ENCODE data around the gene COL4A2. TPM values are rescaled to one million over a fixed set of nuclear protein-coding genes. Genes with fewer than 3 reads are reported as not detected.

The COL4A2 gene
- polyA plus RNA-seq (ENCODE audit: insufficient read length) = 443 TPM

DNA sequence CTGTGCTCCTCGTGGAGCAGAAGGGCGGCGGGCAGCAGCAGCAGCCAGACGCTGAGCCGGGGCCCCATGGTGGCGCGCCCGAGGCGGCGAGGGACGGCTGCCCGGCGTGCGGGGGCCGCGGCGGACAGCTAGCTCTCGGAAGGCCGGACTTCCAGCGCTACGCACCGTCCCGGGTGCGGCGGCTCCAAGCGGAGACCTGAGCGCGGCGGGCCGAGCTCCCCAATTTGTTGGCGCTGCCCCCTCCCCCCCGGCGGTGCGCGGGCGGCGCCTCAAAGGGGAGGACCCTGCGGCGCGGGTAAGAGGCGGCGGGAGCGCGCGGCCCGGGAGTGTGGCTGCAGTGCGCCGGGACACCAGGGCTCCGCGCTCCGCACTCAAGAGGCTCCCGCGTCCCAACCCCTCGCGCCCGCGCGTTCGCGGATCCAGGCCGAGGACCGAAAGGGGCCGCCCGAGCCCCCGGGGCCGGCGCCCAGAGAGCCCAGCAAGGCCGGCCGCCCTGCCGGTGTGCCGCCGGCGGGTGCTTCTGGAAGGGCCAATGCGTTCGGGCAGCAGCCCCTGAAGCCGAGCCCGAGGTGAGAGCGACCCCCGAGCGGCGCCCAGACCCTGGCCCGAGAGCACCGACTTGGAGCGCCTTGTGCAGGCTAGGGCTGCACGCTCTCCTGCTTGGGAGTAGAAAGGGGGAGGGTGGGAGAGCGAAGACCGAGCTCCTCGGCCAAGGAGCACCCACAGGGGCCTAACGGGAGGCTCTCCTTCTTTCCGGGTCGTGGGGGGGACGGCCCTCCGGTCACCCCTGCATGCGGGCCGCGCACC lies at the start of gene COL4A2, which contains the start of gene COL4A1:
Gene COL4A2 (plus strand): TSS at position 325 of the 807 bp plus-strand sequence. CDS start 620 bp downstream, outside the sequence.
Gene COL4A1 (minus strand): TSS at position 198 of the 807 bp plus-strand sequence. CDS start 130 bp downstream, at position 68.
- DNase-seq (ENCODE audit: low read depth) = no peak

DNA sequence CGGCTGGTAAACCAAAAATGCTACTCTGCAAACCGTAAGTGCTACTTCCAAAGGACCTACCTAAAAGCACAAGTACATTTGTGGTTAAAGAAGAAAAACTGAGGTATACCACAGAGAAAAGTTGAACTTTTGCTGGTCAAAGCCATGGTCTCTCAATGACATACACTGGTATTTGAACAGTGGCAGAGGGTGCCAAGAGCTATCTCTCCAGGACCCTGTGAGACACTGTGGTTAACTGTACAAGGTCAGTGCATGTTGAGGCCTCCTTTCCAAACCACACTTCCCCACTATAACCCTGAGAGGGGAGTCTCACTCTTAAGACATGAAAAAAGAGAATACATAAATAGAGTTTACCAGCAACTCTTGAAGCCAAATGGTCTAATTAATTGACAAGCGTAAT lies 49.7 kb upstream of the COL4A2 start:
- DNase-seq (ENCODE audit: low read depth) = no peak

DNA sequence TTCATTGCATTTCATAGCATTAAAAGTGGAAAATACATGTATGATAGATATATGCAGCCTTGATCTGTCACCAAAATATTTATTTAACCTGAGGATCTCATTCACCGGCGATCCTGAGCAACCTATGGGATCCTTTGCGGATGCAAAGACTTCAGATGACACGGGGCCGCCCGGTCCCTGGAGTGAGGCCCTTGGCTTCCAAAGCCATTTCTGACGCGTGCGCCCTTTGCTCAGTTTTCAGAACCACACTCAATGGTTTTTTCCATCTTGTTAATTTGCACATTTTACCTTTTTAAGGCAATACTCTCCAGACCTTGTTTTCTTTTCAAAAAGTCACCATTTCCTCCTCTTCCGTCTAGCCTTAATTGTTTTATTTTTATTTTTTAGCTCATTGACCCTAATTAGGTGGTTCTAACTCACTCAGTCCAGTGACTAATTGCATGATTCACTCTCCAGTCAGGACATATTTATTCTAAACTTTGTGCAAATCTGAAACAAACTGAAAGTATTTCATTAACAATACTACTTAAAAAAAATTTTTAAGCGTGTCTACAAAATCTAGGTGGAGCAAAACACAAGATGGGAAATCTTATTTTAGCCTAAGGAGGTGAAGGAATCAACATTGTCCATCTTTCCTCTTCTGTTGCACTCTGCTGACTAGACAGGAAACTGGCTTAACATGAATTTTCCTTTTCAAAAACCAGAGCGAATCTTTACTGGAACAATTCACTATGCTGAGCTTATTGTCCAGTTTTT lies 48.0 kb upstream of the COL4A2 start:
- no peak for DNase-seq (ENCODE audit: low read depth)

DNA sequence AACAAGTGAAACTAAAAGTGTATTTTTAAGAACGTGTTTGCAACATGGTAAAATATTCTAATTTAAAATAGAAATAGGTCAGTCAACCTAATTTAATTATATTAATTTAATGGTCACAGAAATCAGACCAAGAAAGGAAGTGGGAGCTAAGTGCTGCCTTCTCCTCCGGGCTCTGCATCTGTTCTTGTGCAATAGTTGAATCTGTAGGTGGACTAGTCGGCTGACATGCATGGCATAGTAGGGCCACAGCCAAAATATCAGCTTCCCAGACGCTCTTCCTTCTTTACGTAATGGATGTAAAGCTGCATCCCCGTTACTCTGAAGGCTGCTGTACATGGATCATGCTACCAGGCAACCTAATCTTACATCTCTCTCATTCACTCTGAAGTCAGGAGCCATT lies 47.4 kb upstream of the COL4A2 start:
- DNase-seq (ENCODE audit: low read depth) = no peak

DNA sequence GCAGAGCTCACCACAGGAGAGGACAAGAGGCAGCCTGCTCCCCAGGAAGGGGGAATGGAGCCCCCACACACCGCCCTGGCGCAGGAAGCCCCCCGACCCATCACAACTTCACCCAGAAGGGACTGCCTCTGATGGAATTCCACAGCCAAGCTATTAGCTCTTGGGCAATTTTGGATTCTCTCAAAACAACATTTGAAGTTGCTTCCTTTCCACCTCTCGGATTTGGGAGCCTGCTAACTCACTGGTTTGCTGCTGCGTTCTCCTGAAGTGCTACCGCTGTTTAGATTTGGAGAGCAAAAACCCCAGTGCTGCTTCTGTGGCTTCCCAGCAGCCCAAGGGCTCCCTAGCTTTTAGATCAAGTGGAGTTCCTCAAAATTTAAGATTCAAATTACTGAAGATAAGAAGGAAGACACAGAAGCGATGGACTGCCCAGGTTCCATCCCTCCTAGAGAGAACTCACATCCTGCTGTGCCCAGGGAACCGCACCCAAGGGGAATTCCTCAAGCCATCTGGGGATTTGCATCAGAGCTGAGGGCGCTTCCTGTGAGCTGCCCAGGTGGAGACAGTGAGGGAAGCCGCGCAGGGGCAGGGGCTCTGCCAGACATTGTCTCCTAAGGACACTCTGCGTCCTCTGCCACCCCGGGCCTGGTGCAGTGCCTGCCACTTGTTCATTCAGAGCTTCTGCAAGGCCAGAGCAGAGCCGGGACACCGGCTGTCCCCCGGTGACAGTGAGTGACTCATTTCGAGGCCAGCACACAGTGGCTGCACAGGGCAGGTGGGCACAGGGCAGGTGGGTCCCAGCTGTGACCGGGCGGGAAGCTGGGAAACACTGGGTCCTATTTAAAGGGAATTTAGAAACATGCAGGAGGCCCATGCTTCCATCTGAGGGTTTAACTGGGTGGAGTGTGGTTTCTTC lies 45.7 kb upstream of the COL4A2 start:
- DNase-seq (ENCODE audit: low read depth) = no peak

DNA sequence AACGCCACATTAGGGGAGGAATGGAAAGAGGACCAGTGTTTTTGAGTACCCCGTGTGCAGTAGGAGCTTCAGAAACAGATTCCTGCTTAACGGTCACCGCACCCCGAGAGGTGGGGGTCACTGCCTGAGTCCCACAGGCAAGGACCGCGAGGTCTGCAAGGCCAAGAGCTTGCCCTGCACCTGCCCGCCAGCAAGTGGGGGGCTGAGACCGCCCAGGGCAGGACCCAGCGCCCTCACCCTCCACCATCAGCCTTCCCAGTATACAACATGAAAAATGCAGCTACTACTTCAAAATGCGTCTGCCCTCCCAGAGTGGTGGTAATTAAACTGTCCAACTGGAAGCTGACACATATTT lies 45.0 kb upstream of the COL4A2 start:
- DNase-seq (ENCODE audit: low read depth) = no peak

DNA sequence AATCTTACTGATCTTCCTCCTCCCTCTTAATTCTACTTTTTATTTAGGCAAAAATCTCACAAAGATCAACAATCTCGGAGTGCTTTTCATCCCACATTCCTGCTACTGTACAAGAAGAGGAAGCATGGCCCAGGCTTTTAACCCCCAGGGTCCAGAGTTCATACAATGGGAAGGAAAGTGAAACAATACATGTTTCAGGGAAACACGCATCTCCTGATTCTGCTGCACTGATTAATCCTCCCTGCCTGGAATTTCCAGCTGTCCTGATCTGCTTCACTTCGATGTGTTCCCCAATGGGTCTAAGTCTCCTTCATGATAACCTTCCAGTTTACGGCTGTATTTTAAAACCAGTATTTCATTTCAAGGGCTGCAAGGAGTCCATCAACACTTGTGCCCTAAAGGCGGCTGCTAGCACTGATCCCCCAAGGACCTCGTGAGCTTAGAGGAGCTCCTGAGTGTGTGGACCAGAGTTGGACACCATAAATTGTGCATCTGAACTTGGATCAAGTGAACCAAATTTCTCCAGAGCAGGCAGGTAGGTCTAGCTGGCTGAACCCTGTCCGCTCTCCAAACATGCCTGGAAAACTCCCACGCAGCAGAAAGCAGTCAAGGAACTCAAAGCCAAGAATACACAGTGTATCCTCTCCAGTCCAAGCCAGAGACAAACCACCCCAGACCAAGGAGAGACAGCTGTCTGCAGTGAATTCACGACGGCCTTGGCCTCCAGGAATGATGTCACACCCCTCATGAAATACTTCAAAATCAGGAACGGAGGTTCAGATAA lies 44.4 kb upstream of the COL4A2 start:
- DNase-seq (ENCODE audit: low read depth) = no peak

DNA sequence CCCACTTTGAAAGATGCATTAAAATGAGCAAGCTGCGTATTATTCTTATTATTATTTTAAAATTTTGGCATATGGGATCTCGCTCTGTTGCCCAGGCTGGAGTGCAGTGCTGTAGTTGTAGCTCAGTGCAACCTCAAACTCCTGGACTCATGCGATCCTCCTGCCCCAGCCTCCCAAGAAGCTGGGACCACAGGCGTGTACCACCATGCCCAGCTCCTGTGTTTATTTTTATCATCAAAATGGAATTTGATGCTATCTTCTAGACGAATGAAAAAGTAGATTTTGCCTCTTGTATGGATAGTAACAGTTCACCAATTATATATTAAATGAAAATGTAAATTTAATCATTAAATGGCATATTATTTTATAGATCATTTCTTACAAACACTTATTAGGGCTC lies 43.7 kb upstream of the COL4A2 start:
- no peak for DNase-seq (ENCODE audit: low read depth)

DNA sequence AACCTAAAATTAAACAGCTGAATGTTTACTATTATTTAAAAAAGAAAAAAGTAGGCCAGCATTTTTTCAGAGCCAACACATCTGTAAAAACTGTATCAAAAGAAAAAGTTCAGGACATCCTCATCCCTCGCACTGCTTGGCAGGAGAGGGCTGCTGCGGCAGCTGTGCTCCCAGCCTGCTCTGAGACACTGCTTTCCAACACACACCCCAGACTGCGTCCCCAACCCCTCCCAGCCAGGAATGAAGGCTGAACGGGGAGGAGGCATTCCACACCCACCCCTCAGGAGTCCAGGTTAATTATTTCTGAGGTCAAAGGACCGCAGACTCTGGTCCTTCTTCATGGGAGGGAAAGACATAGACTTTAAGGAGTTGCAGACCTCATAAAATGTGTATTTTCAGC lies 43.2 kb upstream of the COL4A2 start:
- DNase-seq (ENCODE audit: low read depth) = no peak

DNA sequence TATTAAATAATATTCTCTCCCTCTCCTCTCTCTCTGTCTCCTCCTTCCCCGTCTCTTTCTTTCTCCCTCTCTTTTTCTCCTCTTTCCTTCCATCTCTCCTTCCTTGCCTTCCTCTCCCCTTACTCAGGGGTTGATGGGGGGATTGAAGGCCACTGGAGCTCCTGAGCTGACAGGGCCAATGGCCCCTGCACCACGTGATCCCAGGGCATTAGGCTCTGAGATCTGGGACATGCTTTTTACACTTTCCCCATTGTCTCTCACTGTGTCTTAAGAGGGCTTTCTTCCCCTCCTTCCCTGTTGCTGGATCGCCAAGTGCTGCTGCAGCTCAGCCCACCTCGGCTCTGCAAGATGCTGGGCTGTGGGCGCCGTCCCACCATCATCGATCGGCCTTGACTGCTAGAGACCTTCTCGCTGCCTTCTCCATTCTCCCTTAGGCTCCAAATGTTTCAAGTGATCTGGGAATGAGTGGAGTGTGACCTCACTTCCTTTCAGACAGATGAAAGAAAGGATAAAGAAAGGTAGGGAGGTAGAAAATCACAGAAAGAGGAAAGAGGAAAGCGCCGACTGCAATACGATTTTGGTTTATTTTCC lies 42.3 kb upstream of the COL4A2 start:
- no peak for DNase-seq (ENCODE audit: low read depth)

DNA sequence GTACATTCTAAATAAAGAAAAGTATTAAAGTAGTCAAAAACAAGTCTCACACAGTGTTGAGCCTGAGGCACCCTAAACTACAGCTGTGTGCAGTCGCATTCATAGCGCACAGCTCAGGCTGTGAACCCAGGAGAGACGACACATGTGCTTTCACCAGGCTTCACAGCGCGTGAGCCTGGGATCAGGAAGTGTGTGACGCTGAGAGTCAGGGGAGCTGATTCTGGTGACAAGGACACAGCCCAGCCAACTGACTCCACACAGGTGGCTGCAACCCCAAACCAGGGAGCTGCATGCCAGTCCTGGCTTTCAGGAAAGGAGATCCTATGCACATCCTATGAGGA lies 41.8 kb upstream of the COL4A2 start:
- DNase-seq (ENCODE audit: low read depth) = no peak

DNA sequence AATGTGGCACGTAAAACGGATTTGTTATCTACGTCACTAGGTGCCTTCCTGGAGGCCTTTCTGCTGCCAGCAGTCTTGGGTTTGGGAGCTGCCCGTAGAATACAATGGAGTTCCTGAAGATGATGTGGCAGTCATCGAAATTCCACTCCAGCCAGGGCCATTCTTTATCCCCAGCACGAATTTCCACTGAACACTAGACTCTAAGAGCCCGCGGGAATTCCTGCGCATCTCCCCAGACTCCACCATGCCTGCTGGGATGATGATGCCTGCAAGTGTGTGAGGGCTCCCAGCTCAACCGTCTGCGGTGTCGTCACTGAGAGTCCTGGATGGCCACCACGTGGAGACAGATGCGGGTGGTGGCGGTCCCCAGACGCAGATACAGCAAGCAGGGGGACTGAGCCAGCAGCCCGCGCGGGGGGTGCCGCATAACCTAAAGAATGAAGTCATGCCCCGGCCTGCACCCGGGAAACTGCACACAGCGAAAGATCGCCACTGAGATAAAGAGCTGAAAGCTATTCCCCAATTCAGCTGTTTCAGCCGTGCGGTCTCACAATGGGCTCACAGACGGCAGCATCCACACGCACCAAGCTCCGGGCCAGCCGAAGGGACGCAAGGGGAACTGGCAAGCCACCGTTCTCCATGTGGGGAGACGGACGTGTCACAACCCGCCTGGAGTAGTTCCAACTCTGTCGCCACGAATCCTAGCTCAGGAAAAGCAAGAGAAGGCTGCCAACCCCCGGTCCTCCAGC lies 41.2 kb upstream of the COL4A2 start:
- DNase-seq (ENCODE audit: low read depth) = no peak

DNA sequence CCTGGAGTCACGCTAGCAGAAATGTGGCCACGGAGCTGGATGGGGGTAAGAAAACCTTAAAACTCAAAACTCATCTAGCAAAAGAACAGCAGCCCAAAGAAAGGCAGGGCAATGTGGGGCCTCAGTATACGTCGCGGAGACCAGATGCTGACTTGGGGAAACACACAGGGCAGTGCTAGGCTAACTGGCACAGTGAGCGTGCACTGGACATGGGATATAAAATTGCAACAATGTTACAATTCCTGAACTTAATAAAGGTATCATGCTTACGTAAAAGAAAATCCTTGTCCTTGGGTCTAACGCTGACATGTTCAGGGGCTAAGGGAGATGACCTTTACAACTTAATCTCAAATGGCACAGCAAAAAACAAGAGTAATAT lies 40.7 kb upstream of the COL4A2 start:
- DNase-seq (ENCODE audit: low read depth) = no peak

DNA sequence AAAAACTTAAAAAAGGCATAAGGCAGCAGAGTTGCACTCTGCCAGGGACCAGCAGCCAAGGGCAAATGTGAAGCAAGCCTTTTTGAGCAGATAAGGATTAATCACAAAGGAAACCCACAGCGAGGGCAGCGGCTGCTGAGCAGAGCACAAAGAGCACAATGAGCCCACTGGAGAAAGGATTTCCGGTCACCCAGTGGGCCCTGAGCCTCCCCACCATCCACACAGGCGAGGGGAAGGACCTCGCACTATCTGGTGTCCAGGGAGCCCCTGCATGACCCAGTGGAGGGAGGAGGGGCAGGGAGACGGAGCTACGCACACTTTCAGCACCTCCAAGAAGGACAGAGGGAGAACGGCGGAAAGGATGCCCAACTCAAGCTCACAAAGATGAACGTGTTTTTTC lies 40.1 kb upstream of the COL4A2 start:
- DNase-seq (ENCODE audit: low read depth) = no peak

DNA sequence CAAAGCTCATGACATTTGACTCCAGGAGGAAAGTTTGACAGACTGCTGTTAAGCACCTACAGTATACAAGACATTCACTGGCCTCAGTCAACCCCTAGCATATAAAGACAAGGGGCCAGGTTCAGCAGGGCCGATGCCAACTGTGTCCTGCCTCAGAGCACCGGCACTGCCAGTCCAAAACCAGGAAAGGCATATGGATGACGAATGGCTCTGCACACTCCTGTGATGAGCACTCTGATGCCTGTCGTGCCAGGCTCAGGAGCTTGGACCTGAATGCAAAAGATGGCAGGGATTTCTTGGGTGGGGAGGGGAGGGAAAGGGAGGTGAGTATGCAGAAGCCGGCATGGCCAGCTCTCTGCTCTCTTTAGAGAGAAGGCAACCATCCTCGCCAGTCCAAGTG lies 39.0 kb upstream of the COL4A2 start:
- no peak for DNase-seq (ENCODE audit: low read depth)

DNA sequence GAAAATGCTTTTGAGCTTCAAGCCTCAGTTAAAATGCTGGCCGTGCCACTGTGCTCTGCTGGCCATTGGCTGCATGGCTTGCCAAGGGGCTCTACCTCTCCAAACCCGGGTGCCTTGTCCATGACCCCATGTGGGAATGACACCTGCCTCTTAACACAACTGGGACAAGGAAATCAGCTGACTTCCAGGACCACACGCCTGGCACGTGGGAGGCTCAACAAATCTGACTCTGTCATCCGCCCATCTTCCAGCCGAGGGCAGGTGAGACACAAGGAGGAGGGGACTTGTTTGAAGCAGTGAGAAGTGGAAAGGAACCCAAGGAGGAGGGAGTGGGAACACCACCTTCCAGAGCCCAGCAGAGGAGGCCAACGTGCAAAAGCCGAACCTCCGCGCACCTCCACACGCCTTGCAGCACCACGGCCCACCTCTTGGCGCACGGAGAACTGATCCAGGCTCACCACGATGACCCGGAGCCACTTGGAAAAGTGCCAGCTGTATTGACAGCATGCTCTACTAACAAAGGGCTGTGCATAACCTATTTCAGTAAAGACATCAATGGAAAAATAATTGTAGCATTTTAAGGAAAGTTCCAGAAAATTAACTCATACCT lies 38.4 kb upstream of the COL4A2 start:
- no peak for DNase-seq (ENCODE audit: low read depth)

DNA sequence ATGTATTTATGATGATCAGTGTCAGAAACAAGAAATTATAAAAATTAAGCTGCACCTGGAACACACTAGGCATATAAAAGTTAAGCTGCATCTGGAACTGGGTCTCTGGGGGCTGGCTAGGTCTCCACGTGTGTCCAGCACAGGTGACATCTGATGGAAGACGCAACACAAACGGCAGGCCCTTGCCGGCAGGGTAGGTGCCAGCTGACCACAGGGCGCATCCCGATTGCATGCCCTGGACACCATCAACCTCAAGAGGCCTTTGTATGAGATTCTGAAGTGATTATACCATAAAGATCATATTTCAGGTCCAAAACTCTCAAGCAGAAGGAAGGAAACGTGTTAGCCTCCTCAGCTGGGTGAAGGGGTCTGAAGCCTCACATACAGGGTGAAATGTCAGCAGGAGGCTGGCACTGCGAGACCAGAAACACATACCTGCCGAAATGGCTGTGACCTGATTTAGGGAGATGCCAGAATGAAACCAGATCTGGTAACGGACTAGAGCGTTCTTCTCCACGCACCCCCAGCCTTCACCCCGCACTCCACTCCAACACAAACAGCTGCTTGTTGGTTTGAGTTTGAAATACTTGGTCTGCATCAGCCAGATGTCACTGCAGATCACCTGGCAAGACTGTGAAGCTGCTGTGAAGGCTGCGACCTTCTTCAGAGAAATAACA lies 37.4 kb upstream of the COL4A2 start:
- no peak for DNase-seq (ENCODE audit: low read depth)

DNA sequence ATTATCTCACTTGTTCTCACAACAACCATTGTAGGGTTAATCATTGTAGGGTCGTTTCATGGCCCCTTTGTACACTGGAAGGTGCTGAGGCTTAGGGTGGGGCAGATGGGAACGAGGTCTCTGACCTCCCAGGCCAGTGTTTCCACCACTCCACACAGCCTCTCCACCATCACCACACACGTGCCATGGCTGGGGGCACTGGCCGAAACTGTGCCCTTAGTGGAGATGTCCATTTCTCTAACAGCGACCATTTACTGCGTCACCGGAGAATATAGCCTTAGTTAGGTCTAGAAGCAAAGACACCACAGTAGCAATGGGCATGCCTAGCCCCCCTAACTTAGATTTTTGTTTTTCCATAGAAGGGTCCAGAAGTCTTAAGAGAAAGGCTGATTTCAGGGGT lies 36.6 kb upstream of the COL4A2 start:
- no peak for DNase-seq (ENCODE audit: low read depth)

DNA sequence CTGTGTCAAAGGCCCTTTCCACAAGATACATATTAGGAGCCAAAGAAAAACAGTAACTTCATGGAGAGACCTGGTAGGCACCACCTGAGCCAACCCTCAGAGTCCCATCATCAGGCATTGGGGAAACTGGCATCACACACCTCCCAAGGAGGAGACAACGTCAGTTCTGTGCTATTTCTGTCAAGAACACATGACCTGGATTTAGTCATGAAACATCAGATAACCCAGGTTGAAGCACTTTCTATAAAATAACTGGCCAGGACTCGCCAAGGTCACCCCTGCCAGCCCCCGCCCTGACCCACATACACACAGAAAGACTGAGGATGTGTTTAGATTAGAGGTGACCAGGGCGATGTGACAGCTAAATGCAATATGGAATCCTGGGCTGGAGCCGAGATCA lies 35.8 kb upstream of the COL4A2 start:
- DNase-seq (ENCODE audit: low read depth) = no peak
